Prostate gland (tissue), 2 donors: ENCODE results near the gene VPS26B. TPM values are rescaled to one million over a fixed set of nuclear protein-coding genes. Genes with fewer than 3 reads are reported as not detected.
"Not testable (repeated sequence)": the region's sequence is repeated elsewhere in the genome, so short reads cannot be mapped to it uniquely, and the experiment has no call there.

Experiments used
- DNase-seq: peaks from one replicate; pipeline ENCODE4 v3.0.0-alpha.2; 2019; ENCODE audit warnings: low spot score
- H3K27ac ChIP-seq, 2 donors: fragments of 200-600 bp; sonication (generic); 2 replicates each; pipeline ENCODE4 v1.5.1; 2017 to 2019
- H3K27me3 ChIP-seq: fragments of 200-600 bp; sonication (generic); replicated peaks from 2 replicates; pipeline ENCODE4 v1.5.1; 2019; ENCODE audit not compliant: insufficient read depth
- H3K36me3 ChIP-seq, 2 donors: fragments of 200-600 bp; sonication (generic); 1 replicate in 1 of 2; 2 replicates in 1 of 2; pipeline versions ENCODE4 v1.5.1 to v1.8.1; 2017 to 2019
- H3K4me1 ChIP-seq: fragments of 200-600 bp; sonication (generic); replicated peaks from 2 replicates; pipeline ENCODE4 v1.5.1; 2019
- H3K4me3 ChIP-seq, 2 donors: fragments of 200-600 bp; sonication (generic); 2 replicates each; pipeline ENCODE4 v1.5.1; 2017 to 2019
- H3K9me3 ChIP-seq: fragments of 200-600 bp; sonication (generic); 2 replicates; pipeline ENCODE4 v1.5.1; 2017
- CTCF ChIP-seq, 4 experiments: fragments of 200-600 bp in 2 of 4; fragments of 450-650 bp in 2 of 4; sonication (generic) in 2 of 4; IDR thresholded peaks; 1 replicate in 3 of 4; 2 replicates in 1 of 4; pipeline ENCODE4 v1.5.1; 2016 to 2019; ENCODE audit warnings: antibody characterized with exemption in 4 of 4, mild to moderate bottlenecking in 2 of 4, moderate library complexity in 2 of 4
- POLR2A ChIP-seq: fragments of 450-650 bp; IDR thresholded peaks from one replicate; pipeline ENCODE4 v1.6.1; 2016; ENCODE audit warnings: antibody characterized with exemption, mild to moderate bottlenecking
- POLR2AphosphoS5 ChIP-seq: sonication (generic); formaldehyde crosslinking; IDR thresholded peaks from one replicate; pipeline ENCODE4 v1.6.1; 2017; ENCODE audit warnings: antibody characterized with exemption
- whole genome bisulfite sequencing: methylation state at CpG from one replicate; pipeline ENCODE4 v1.1.5; 2018; 5-methylcytosine and 5-hydroxymethylcytosine counted together
- intact Hi-C: fragments of 100-400 bp; cut with DNase I; formaldehyde crosslinking; loops from one replicate; pipeline ENCODE4 v1.14.2; 2022
- total RNA-seq, 2 donors: library from RNA; depleted of rRNA; stranded (reverse); fragments of >200 nt; gene quantifications; one replicate each; pipeline ENCODE4 v1.1.0, GENCODE V29; 2016

The VPS26B gene
- total RNA-seq, 2 donors from 2014 or later: 67.6 to 80.8 TPM

GRCh38 chr11:134253188-134253993 lies 28.9 kb downstream of the VPS26B start, which contains the start of the genes ACAD8 and THYN1:
Gene ACAD8 (plus strand): TSS chr11:134253568. CDS start chr11:134253601, 33 bp downstream.
Gene THYN1 (minus strand): TSS chr11:134253352. CDS start chr11:134252882, 470 bp downstream.
- peak; percentile 96 for DNase-seq
- Histone ChIP-seq H3K4me3 (peak within 1 kb of the TSS; percentile 88 to 89), H3K27ac (peak within 1 kb of the TSS; percentile 78 to 79), H3K27me3 (no peaks in the 10 kb centered on the region), H3K4me1 (peaks cover 2% of the 10 kb centered on the region), H3K36me3 (peaks cover 0 to 4% of the 10 kb centered on the region in 2 donors), H3K9me3 (no peaks in the 10 kb centered on the region)
- intact Hi-C loops: loop anchor here (5.0 kb wide), 1 partner anchor 326 kb away; no protein-coding TSS in a partner anchor
- TF ChIP-seq POLR2AphosphoS5 (peak; percentile 95), CTCF (IDR thresholded peaks at IDR 0.05) (peak in 2 of 4 experiments; percentile 64 to 67), POLR2A (peak; percentile 64)
- 0% methylated on average over 21 of the region's 70 CpGs for WGBS

- WGBS: 71% methylated on average over 3 of the region's 3 CpGs
- no peaks in the 10 kb centered on the region for H3K27me3 ChIP-seq
- H3K27ac ChIP-seq: peak overlapping the region in 1 of 2 donors; percentile 78
- peaks cover 2% of the 10 kb centered on the region for H3K4me1 ChIP-seq
- TF ChIP-seq CTCF (IDR thresholded peaks at IDR 0.05) (no peak), POLR2AphosphoS5 (no peak), POLR2A (no peak)
- H3K36me3 ChIP-seq: no peaks in the 10 kb centered on the region
- no peak for DNase-seq
- peak overlapping the region in 1 of 2 donors; percentile 88 for H3K4me3 ChIP-seq
- no peaks in the 10 kb centered on the region for H3K9me3 ChIP-seq
- intact Hi-C loops: loop anchor here (5.0 kb wide), 1 partner anchor 327 kb away; no protein-coding TSS in a partner anchor
These were observed 30.1 kb downstream of the VPS26B start for GRCh38 chr11:134254433-134255183.

- H3K27ac ChIP-seq, H3K4me3 ChIP-seq, H3K4me1 ChIP-seq, intact Hi-C loops, H3K9me3 ChIP-seq, H3K36me3 ChIP-seq, DNase-seq, H3K27me3 ChIP-seq: not testable (repeated sequence)
- WGBS: 97% methylated on average over 5 of the region's 5 CpGs
These were observed 30.7 kb downstream of the VPS26B start for GRCh38 chr11:134255184-134255561.

GRCh38 chr11:134257101-134257500 lies 32.6 kb downstream of the VPS26B start:
- Histone ChIP-seq H3K4me3 (no peak overlapping the region), H3K27me3 (no peaks in the 10 kb centered on the region), H3K36me3 (peaks cover 0 to 3% of the 10 kb centered on the region in 2 donors), H3K4me1 (peaks cover 2% of the 10 kb centered on the region), H3K27ac (no peak overlapping the region), H3K9me3 (no peaks in the 10 kb centered on the region)
- TF ChIP-seq POLR2A (no peak), CTCF (IDR thresholded peaks at IDR 0.05) (no peak), POLR2AphosphoS5 (no peak)
- no peak for DNase-seq
- intact Hi-C loops: no loop called here
- WGBS: 96% methylated on average over 11 of the region's 11 CpGs

- H3K27ac ChIP-seq: peak overlapping the region; percentile 52 to 53
- DNase-seq: peak; percentile 43
- peaks cover 2% of the 10 kb centered on the region for H3K4me1 ChIP-seq
- H3K9me3 ChIP-seq: no peaks in the 10 kb centered on the region
- intact Hi-C loops: no loop called here
- no peaks in the 10 kb centered on the region for H3K27me3 ChIP-seq
- no peak overlapping the region for H3K4me3 ChIP-seq
- peaks cover 0 to 3% of the 10 kb centered on the region in 2 donors for H3K36me3 ChIP-seq
- WGBS: 77% methylated on average over 4 of the region's 4 CpGs
- TF ChIP-seq CTCF (IDR thresholded peaks at IDR 0.05) (no peak), POLR2AphosphoS5 (peak; percentile 77), POLR2A (no peak)
These were observed 34.1 kb downstream of the VPS26B start for GRCh38 chr11:134258577-134258976.
